LNCaP clone FGC (cell line): Measurements from ENCODE around the gene IVL.

ENCODE experiments used
- DNase-seq: peaks from one replicate; pipeline ENCODE4 v3.0.0-alpha.2; 2011; ENCODE audit warnings: low read depth
- H3K4me3 ChIP-seq: 2 replicates; pipeline ENCODE4 v1.5.1; 2011; ENCODE audit warnings: mild to moderate bottlenecking, low read depth, low read length, control low read depth
- CTCF ChIP-seq: IDR thresholded peaks from 2 replicates; pipeline ENCODE4 v1.5.1; 2012; ENCODE audit warnings: mild to moderate bottlenecking; ENCODE audit not compliant: control insufficient read depth, insufficient read depth; ENCODE audit errors: extremely low read depth

IVL gene

GRCh38 chr1:152942161-152942560, 33.8 kb downstream of the IVL start:
- no peak overlapping the region for H3K4me3 ChIP-seq
- TF ChIP-seq CTCF: no peak
- DNase-seq: no peak

- no peak for TF ChIP-seq CTCF
- H3K4me3 ChIP-seq: no peak overlapping the region
- no peak for DNase-seq
These were observed 37.9 kb downstream of the IVL start for GRCh38 chr1:152946248-152946647.

GRCh38 chr1:152946651-152947256, 38.4 kb downstream of the IVL start, which contains the start of gene SPRR5:
TSS of gene SPRR5 (plus strand) at chr1:152947206. CDS start at chr1:152948555, 1,349 bp downstream.
- no peak within 1 kb of the TSS for H3K4me3 ChIP-seq
- no peak for DNase-seq
- no peak for TF ChIP-seq CTCF

GRCh38 chr1:152951711-152952110, 43.4 kb downstream of the IVL start:
- DNase-seq: no peak
- no peak overlapping the region for H3K4me3 ChIP-seq
- no peak for TF ChIP-seq CTCF

GRCh38 chr1:152953761-152954160, 45.4 kb downstream of the IVL start:
- TF ChIP-seq CTCF: no peak
- H3K4me3 ChIP-seq: no peak overlapping the region
- DNase-seq: no peak

- no peak for DNase-seq
- no peak overlapping the region for H3K4me3 ChIP-seq
- no peak for TF ChIP-seq CTCF
These were observed 46.1 kb downstream of the IVL start for GRCh38 chr1:152954436-152954835.

- no peak for DNase-seq
- no peak overlapping the region for H3K4me3 ChIP-seq
- no peak for TF ChIP-seq CTCF
These were observed 49.2 kb downstream of the IVL start for GRCh38 chr1:152957561-152957960.
